HCT116 (cell line): ENCODE measurements around the gene PLCB3. TPM values are rescaled to one million over a fixed set of nuclear protein-coding genes. Genes with fewer than 3 reads are reported as not detected.

ENCODE experiments used
- ATAC-seq: fragments of 200-7000 bp; cut with Tn5 transposase; 2 replicates; pipeline ENCODE4 v1.9.1; 2020; ENCODE audit warnings: mild to moderate bottlenecking, moderate library complexity
- BruUV-seq: library from RNA; stranded (reverse); fragments of 400-500 nt; replicated peaks from 2 replicates; lab custom pipeline; 2021; lab: Mats Ljungman, UMichigan
- CTCF ChIA-PET: fragments of 300-600 bp; sonication (Branson Sonifier 250); formaldehyde crosslinking; loops from one replicate; lab custom pipeline; 2021; ENCODE audit warnings: antibody characterized with exemption; lab: Charles Lee
- POLR2A ChIA-PET: fragments of 300-600, 350-600 bp; sonication (Branson Sonifier 250); formaldehyde crosslinking; loops from one replicate; lab custom pipeline; 2021; ENCODE audit warnings: antibody characterized with exemption; lab: Charles Lee
- RAD21 ChIA-PET, 2 experiments: fragments of 300-600 bp; sonication (Branson Sonifier 250); formaldehyde crosslinking; loops; one replicate each; lab custom pipeline; 2023; ENCODE audit warnings: low total read pairs in 2 of 2; ENCODE audit not compliant: uncharacterized antibody in 2 of 2, unreplicated experiment in 2 of 2, low non-redundant PET in 1 of 2; lab: Charles Lee
- DNase-seq: peaks from one replicate; pipeline ENCODE4 v3.0.0-alpha.2; 2010; ENCODE audit warnings: low read depth, low spot score
- H2AFZ ChIP-seq: fragments of 200-600 bp; shearing (Covaris generic), sonication (generic); 2 replicates; pipeline ENCODE4 v1.6.1; 2017; ENCODE audit warnings: low read depth, mixed run types, mixed read lengths, antibody characterized with exemption, low read length; ENCODE audit not compliant: poor library complexity, severe bottlenecking
- H3K27ac ChIP-seq: 2 replicates; pipeline ENCODE4 v1.5.1; 2012; ENCODE audit warnings: low read depth, low read length
- H3K27me3 ChIP-seq: fragments of 200-600 bp; sonication (generic); 2 replicates; pipeline ENCODE4 v1.6.1; 2016; ENCODE audit warnings: mixed run types, low read length, mixed read lengths; ENCODE audit not compliant: insufficient read depth
- H3K36me3 ChIP-seq, 2 experiments: fragments of 200-500 bp in 1 of 2; fragments of 200-600 bp in 1 of 2; sonication (Bioruptor generic) in 1 of 2; sonication (generic) in 1 of 2; 2 replicates each; pipeline versions ENCODE4 v1.5.1 to v1.6.1; 2014 to 2016; ENCODE audit warnings: low read length in 2 of 2, inconsistent platforms in 1 of 2, mixed read lengths in 1 of 2, mixed run types in 1 of 2; ENCODE audit not compliant: insufficient read depth in 2 of 2, control insufficient read depth in 1 of 2
- H3K4me1 ChIP-seq, 2 experiments: fragments of 200-600 bp in 1 of 2; sonication (generic) in 1 of 2; 2 replicates each; pipeline versions ENCODE4 v1.5.1 to v1.6.1; 2012 to 2017; ENCODE audit warnings: low read length in 2 of 2, inconsistent platforms in 1 of 2, mild to moderate bottlenecking in 1 of 2, mixed read lengths in 1 of 2, mixed run types in 1 of 2, moderate library complexity in 1 of 2; ENCODE audit not compliant: insufficient read depth in 2 of 2, control insufficient read depth in 1 of 2
- H3K4me2 ChIP-seq: fragments of 200-600 bp; sonication (generic); 2 replicates; pipeline ENCODE4 v1.6.1; 2017; ENCODE audit warnings: mixed run types, low read length, mixed read lengths
- H3K4me3 ChIP-seq, 2 experiments: fragments of 200-600 bp in 1 of 2; sonication (generic) in 1 of 2; replicated peaks in 1 of 2; 2 replicates each; pipeline ENCODE4 v1.5.1; 2011 to 2016; ENCODE audit warnings: low read length in 2 of 2, control low read depth in 1 of 2, low read depth in 1 of 2, mild to moderate bottlenecking in 1 of 2, mixed read lengths in 1 of 2, mixed run types in 1 of 2
- H3K79me2 ChIP-seq: fragments of 200-600 bp; sonication (generic); 2 replicates; pipeline ENCODE4 v1.6.1; 2017; ENCODE audit warnings: mild to moderate bottlenecking, mixed run types, low read length, moderate library complexity, mixed read lengths; ENCODE audit not compliant: insufficient read depth
- H3K9ac ChIP-seq: fragments of 200-600 bp; sonication (generic); 2 replicates; pipeline ENCODE4 v1.6.1; 2016; ENCODE audit warnings: low read length, mixed read lengths
- H3K9me2 ChIP-seq: fragments of 200-600 bp; sonication (generic), shearing (Covaris generic); 2 replicates; pipeline ENCODE4 v1.6.1; 2017; ENCODE audit warnings: mixed run types, mild to moderate bottlenecking, moderate library complexity; ENCODE audit not compliant: insufficient read depth
- H3K9me3 ChIP-seq, 2 experiments: fragments of 200-500 bp in 1 of 2; fragments of 200-600 bp in 1 of 2; sonication (Bioruptor generic) in 1 of 2; sonication (generic) in 1 of 2; 2 replicates each; pipeline ENCODE4 v1.6.1; 2014 to 2017; ENCODE audit warnings: low read length in 2 of 2, mixed read lengths in 2 of 2, inconsistent platforms in 1 of 2, low read depth in 1 of 2, mild to moderate bottlenecking in 1 of 2, mixed run types in 1 of 2, moderate library complexity in 1 of 2; ENCODE audit not compliant: control insufficient read depth in 1 of 2, insufficient read depth in 1 of 2
- H4K20me1 ChIP-seq: fragments of 200-600 bp; sonication (generic), shearing (Covaris generic); 2 replicates; pipeline ENCODE4 v1.6.1; 2017; ENCODE audit warnings: mixed run types, mild to moderate bottlenecking, moderate library complexity; ENCODE audit not compliant: insufficient read depth
- ATF3 ChIP-seq: IDR thresholded peaks from 2 replicates; pipeline ENCODE4 v1.6.1; 2012
- CEBPB ChIP-seq: IDR thresholded peaks from 2 replicates; pipeline ENCODE4 v1.6.1; 2012; ENCODE audit warnings: low read depth
- CTCF ChIP-seq, 3 experiments: fragments of 200-600 bp in 1 of 3; sonication (generic) in 1 of 3; IDR thresholded peaks in 2 of 3; conservative IDR thresholded peaks in 1 of 3; 2 replicates each; pipeline ENCODE4 v1.5.1; 2012 to 2017; ENCODE audit warnings: low read depth in 2 of 3, low read length in 2 of 3, antibody characterized with exemption in 1 of 3, borderline replicate concordance in 1 of 3, control low read depth in 1 of 3, mild to moderate bottlenecking in 1 of 3, mixed read lengths in 1 of 3, mixed run types in 1 of 3, moderate library complexity in 1 of 3; ENCODE audit not compliant: insufficient read depth in 1 of 3
- EGR1 ChIP-seq: IDR thresholded peaks from 2 replicates; pipeline ENCODE4 v1.6.1; 2012; ENCODE audit warnings: low read depth
- ELF1 ChIP-seq: IDR thresholded peaks from 2 replicates; pipeline ENCODE4 v1.6.1; 2012; ENCODE audit warnings: low read depth, borderline replicate concordance
- EZH2 ChIP-seq: fragments of 200-600 bp; sonication (generic); IDR thresholded peaks from 2 replicates; pipeline ENCODE4 v1.6.1; 2017; ENCODE audit warnings: antibody characterized with exemption, mixed run types
- EZH2phosphoT487 ChIP-seq: fragments of 200-600 bp; IDR thresholded peaks from 2 replicates; pipeline ENCODE4 v1.6.1; 2018; ENCODE audit warnings: antibody characterized with exemption, borderline replicate concordance
- FOSL1 ChIP-seq: IDR thresholded peaks from 2 replicates; pipeline ENCODE4 v1.6.1; 2012; ENCODE audit warnings: low read depth
- JUND ChIP-seq: IDR thresholded peaks from 2 replicates; pipeline ENCODE4 v1.6.1; 2012
- POLR2A ChIP-seq: IDR thresholded peaks from 2 replicates; pipeline ENCODE4 v1.7.0; 2011; ENCODE audit warnings: borderline replicate concordance; ENCODE audit not compliant: insufficient read depth, insufficient read length; ENCODE audit errors: extremely low read depth
- RAD21 ChIP-seq: IDR thresholded peaks from 2 replicates; pipeline ENCODE4 v1.6.1; 2012; ENCODE audit warnings: low read depth, mild to moderate bottlenecking
- REST ChIP-seq: IDR thresholded peaks from 2 replicates; pipeline ENCODE4 v1.6.1; 2012; ENCODE audit warnings: low read depth
- SIN3A ChIP-seq: IDR thresholded peaks from 2 replicates; pipeline ENCODE4 v1.6.1; 2012; ENCODE audit warnings: low read depth
- SP1 ChIP-seq: IDR thresholded peaks from 2 replicates; pipeline ENCODE4 v1.6.1; 2012; ENCODE audit warnings: low read depth
- SRF ChIP-seq: IDR thresholded peaks from 2 replicates; pipeline ENCODE4 v1.6.1; 2012; ENCODE audit warnings: low read depth
- TCF7L2 ChIP-seq: IDR thresholded peaks from 2 replicates; pipeline ENCODE4 v1.7.0; 2011; ENCODE audit warnings: borderline replicate concordance, inconsistent platforms; ENCODE audit not compliant: insufficient read depth, insufficient read length; ENCODE audit errors: extremely low read depth
- YY1 ChIP-seq: IDR thresholded peaks from 2 replicates; pipeline ENCODE4 v1.6.1; 2011; ENCODE audit warnings: low read length, low read depth, moderate library complexity, mild to moderate bottlenecking; ENCODE audit not compliant: insufficient replicate concordance; ENCODE audit errors: extremely low read depth
- ZBTB33 ChIP-seq: IDR thresholded peaks from 2 replicates; pipeline ENCODE4 v1.6.1; 2011; ENCODE audit warnings: mild to moderate bottlenecking, low read length, moderate library complexity; ENCODE audit not compliant: insufficient replicate concordance; ENCODE audit errors: extremely low read depth
- ZFX ChIP-seq: fragments of 450-650 bp; IDR thresholded peaks from 2 replicates; pipeline ENCODE4 v1.6.1; 2017
- ZNF274 ChIP-seq: fragments of 200-500 bp; sonication (Bioruptor generic); IDR thresholded peaks from 2 replicates; pipeline ENCODE4 v1.6.1; 2014; ENCODE audit warnings: mild to moderate bottlenecking, low read depth, low read length, inconsistent platforms
- intact Hi-C: fragments of 100-400 bp; cut with micrococcal nuclease; formaldehyde crosslinking; loops from 2 replicates; pipeline ENCODE4 v1.10.0; 2022
- total RNA-seq: library from RNA; stranded (reverse); gene quantifications from one replicate; pipeline ENCODE4 v1.2.1, GENCODE V29; 2021; ENCODE audit not compliant: unreplicated experiment

Gene PLCB3
- total RNA-seq, 1 experiment from 2014 or later = 106 TPM

GRCh38 chr11:64296830-64297698 lies 45.7 kb downstream of the PLCB3 start:
- H3K36me3 ChIP-seq = no peaks in the 10 kb centered on the region
- TF ChIP-seq POLR2A (no peak), ATF3 (no peak), EGR1 (no peak), RAD21 (no peak), ZBTB33 (no peak), EZH2 (no peak), EZH2phosphoT487 (no peak), CTCF (IDR thresholded peaks at IDR 0.05 in 2 of 3, conservative IDR thresholded peaks at IDR 0.05 in 1 of 3; ENCODE audit: borderline replicate concordance in 1 of 3, insufficient read depth in 1 of 3, low read depth in 2 of 3, low read length in 2 of 3) (no peak), YY1 (no peak), SIN3A (no peak), SP1 (no peak), JUND (no peak), FOSL1 (no peak), ZFX (no peak), ZNF274 (no peak), REST (no peak), CEBPB (no peak), ELF1 (no peak), SRF (no peak), TCF7L2 (no peak)
- H3K9me3 ChIP-seq = no peaks in the 10 kb centered on the region
- no peak overlapping the region for H3K27ac ChIP-seq
- H3K4me1 ChIP-seq = peaks cover 0 to 26% of the 10 kb centered on the region in 2 experiments; a peak in 2 of 4 replicates
- H3K9ac ChIP-seq = no peak overlapping the region
- ChIA-PET RAD21 (no interaction called here), POLR2A (no interaction called here), CTCF (interaction anchor here (1.1 kb wide), 1 partner anchor 8 kb away, joined by 3 read pairs; no protein-coding TSS in a partner anchor)
- H4K20me1 ChIP-seq = no peaks in the 10 kb centered on the region
- no peaks in the 10 kb centered on the region for H3K9me2 ChIP-seq
- H3K79me2 ChIP-seq = no peaks in the 10 kb centered on the region
- DNase-seq = no peak
- no peak overlapping the region for H3K4me3 ChIP-seq
- no peaks in the 10 kb centered on the region for H3K27me3 ChIP-seq
- no peak overlapping the region for H3K4me2 ChIP-seq
- intact Hi-C loops = no loop called here
- no peak for ATAC-seq
- no TSS peak for BruUV-seq
- H2AFZ ChIP-seq = no peak overlapping the region
